ENCODE measurements around the gene ANKRD55. TPM values are rescaled to one million over a fixed set of nuclear protein-coding genes. Genes with fewer than 3 reads are reported as not detected.
A peak's percentile ranks its signal among the peaks of the same experiment; 100 is the strongest.

The ANKRD55 gene
- total and polyA plus RNA-seq, 2 donors (not counting 1 experiment from before 2014, with no cell fraction given), result not detected

DNA sequence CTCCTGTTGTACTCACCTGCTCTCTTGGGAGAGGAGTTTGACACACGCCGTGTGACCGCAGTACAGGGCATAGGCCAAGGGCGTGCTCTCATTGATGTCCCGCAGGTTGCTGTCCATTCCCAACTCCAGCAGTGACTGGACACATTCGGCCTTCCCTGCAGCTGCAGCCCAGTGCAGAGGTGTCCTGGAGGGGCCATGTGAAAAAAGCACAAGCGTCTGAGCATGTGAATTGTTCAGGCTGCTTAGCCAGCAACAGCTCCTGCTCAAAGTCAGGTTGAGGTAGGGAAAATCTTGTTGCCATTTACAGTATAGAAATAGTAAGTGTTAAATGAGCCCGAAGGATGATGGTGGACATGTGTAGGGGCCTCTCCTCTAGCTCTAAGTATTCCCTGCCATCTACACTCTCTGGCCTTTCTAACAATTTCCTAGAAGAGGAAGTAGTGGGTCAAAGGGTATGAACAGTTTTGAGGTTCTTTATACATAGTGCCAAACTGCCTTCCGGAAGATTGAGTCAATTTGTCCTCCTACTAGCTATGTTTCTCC is 116.5 kb downstream of the ANKRD55 start:
- Histone ChIP-seq H3K27me3 (ENCODE audit: control insufficient read depth, insufficient read depth, low read length) (no peaks in the 10 kb centered on the region), H3K4me1 (ENCODE audit: control insufficient read depth, extremely low read depth, insufficient read depth, low read length) (peaks cover 2% of the 10 kb centered on the region), H3K9ac (ENCODE audit: insufficient read depth, low read length) (no peak overlapping the region), H2AFZ (ENCODE audit: low read length) (peak overlapping the region; percentile 12), H4K20me1 (ENCODE audit: control insufficient read depth, extremely low read depth, insufficient read depth, low read length) (no peaks in the 10 kb centered on the region), H3K4me2 (ENCODE audit: extremely low read depth, insufficient read depth, low read length) (no peak overlapping the region), H3K36me3 (ENCODE audit: control insufficient read depth, insufficient read depth, low read length) (no peaks in the 10 kb centered on the region), H3K27ac (ENCODE audit: insufficient read depth, low read length) (no peak overlapping the region), H3K79me2 (ENCODE audit: control insufficient read depth, insufficient read depth, low read length) (no peaks in the 10 kb centered on the region), H3K4me3 (replicated peaks in 1 of 4; ENCODE audit: control extremely low read depth in 1 of 4, insufficient read depth in 1 of 4, low read depth in 3 of 4, low read length in 4 of 4) (no peak overlapping the region), H3K9me3 (ENCODE audit: control insufficient read depth, insufficient read depth, low read depth, low read length) (no peaks in the 10 kb centered on the region)
- DNase-seq (ENCODE audit: low read depth in 2 of 2), result peak in 1 of 2 donors; percentile 18
- TF ChIP-seq, protein P1, sequence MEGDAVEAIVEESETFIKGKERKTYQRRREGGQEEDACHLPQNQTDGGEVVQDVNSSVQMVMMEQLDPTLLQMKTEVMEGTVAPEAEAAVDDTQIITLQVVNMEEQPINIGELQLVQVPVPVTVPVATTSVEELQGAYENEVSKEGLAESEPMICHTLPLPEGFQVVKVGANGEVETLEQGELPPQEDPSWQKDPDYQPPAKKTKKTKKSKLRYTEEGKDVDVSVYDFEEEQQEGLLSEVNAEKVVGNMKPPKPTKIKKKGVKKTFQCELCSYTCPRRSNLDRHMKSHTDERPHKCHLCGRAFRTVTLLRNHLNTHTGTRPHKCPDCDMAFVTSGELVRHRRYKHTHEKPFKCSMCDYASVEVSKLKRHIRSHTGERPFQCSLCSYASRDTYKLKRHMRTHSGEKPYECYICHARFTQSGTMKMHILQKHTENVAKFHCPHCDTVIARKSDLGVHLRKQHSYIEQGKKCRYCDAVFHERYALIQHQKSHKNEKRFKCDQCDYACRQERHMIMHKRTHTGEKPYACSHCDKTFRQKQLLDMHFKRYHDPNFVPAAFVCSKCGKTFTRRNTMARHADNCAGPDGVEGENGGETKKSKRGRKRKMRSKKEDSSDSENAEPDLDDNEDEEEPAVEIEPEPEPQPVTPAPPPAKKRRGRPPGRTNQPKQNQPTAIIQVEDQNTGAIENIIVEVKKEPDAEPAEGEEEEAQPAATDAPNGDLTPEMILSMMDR (conservative IDR thresholded peaks at IDR 0.05 in 1 of 2, IDR thresholded peaks at IDR 0.05 in 1 of 2; ENCODE audit: low read depth in 1 of 2, low read length in 2 of 2), result no peak
- TF ChIP-seq EZH2 (IDR thresholded peaks at IDR 0.05; ENCODE audit: low read length, missing control alignments), result no peak

DNA sequence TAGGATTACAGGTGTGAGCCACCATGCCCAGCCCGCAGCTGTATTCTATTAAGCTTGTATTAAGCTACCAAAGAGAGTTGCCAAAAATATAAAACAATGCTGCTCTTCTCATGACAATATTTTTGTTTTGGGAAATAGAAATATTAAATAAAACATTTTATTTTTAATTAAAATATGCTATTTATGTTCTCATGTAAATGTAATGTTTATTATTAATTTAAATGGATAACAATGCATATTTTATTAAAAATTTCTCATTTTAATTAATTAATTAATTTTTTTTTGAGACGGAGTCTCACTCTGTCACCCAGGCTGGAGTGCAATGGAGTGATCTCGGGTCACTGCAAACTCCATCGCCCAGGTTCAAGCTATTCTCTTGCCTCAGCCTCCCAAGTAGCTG is 117.5 kb downstream of the ANKRD55 start:
- Histone ChIP-seq H4K20me1 (ENCODE audit: control insufficient read depth, extremely low read depth, insufficient read depth, low read length) (no peaks in the 10 kb centered on the region), H3K27me3 (ENCODE audit: control insufficient read depth, insufficient read depth, low read length) (no peaks in the 10 kb centered on the region), H3K4me2 (ENCODE audit: extremely low read depth, insufficient read depth, low read length) (no peak overlapping the region), H3K79me2 (ENCODE audit: control insufficient read depth, insufficient read depth, low read length) (no peaks in the 10 kb centered on the region), H3K36me3 (ENCODE audit: control insufficient read depth, insufficient read depth, low read length) (no peaks in the 10 kb centered on the region), H3K27ac (ENCODE audit: insufficient read depth, low read length) (no peak overlapping the region), H3K9ac (ENCODE audit: insufficient read depth, low read length) (no peak overlapping the region), H2AFZ (ENCODE audit: low read length) (no peak overlapping the region), H3K9me3 (ENCODE audit: control insufficient read depth, insufficient read depth, low read depth, low read length) (no peaks in the 10 kb centered on the region), H3K4me1 (ENCODE audit: control insufficient read depth, extremely low read depth, insufficient read depth, low read length) (peaks cover 2% of the 10 kb centered on the region), H3K4me3 (replicated peaks in 1 of 4; ENCODE audit: control extremely low read depth in 1 of 4, insufficient read depth in 1 of 4, low read depth in 3 of 4, low read length in 4 of 4) (no peak overlapping the region)
- TF ChIP-seq, protein P1 (conservative IDR thresholded peaks at IDR 0.05 in 1 of 2, IDR thresholded peaks at IDR 0.05 in 1 of 2; ENCODE audit: low read depth in 1 of 2, low read length in 2 of 2), result no peak
- no peak for TF ChIP-seq EZH2 (IDR thresholded peaks at IDR 0.05; ENCODE audit: low read length, missing control alignments)
- DNase-seq (ENCODE audit: low read depth in 2 of 2), result no peak

DNA sequence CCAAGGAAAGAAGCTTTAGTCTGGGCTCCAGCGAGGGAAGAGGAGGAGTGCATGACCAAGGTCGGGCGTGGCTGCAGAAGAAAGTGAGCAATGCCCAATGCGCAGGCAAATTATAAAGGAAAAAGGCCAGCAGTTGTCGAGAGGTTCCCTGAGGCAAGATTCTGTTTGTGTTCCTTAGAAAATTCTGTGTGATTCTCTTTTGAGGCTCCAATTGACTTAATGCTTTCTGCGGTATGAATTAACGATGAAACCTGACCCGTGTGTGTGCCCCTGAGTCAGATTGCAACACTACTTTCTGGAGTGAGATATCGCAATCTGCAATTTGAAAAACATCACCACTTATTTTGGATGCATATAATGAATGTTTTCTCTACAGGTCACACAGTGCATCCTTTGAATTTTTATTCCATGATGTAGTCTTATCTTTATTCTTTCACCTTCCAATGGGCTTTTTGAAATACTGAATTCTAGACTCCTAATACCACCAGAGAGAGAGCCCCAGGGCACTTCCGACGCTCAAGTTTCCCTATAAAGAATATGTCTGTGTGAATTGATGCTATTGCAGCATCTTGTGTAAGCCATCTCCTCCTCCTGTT is 120.5 kb downstream of the ANKRD55 start:
- no peaks in the 10 kb centered on the region for H3K36me3 ChIP-seq (ENCODE audit: control insufficient read depth, insufficient read depth, low read length)

More for the DNA sequence above, 120.5 kb downstream of the ANKRD55 start:
- Histone ChIP-seq H4K20me1 (ENCODE audit: control insufficient read depth, extremely low read depth, insufficient read depth, low read length) (no peaks in the 10 kb centered on the region), H3K79me2 (ENCODE audit: control insufficient read depth, insufficient read depth, low read length) (no peaks in the 10 kb centered on the region), H3K9ac (ENCODE audit: insufficient read depth, low read length) (no peak overlapping the region), H3K4me2 (ENCODE audit: extremely low read depth, insufficient read depth, low read length) (no peak overlapping the region), H3K4me3 (replicated peaks in 1 of 4; ENCODE audit: control extremely low read depth in 1 of 4, insufficient read depth in 1 of 4, low read depth in 3 of 4, low read length in 4 of 4) (no peak overlapping the region), H3K27ac (ENCODE audit: insufficient read depth, low read length) (no peak overlapping the region), H3K27me3 (ENCODE audit: control insufficient read depth, insufficient read depth, low read length) (no peaks in the 10 kb centered on the region), H2AFZ (ENCODE audit: low read length) (no peak overlapping the region), H3K9me3 (ENCODE audit: control insufficient read depth, insufficient read depth, low read depth, low read length) (no peaks in the 10 kb centered on the region), H3K4me1 (ENCODE audit: control insufficient read depth, extremely low read depth, insufficient read depth, low read length) (peaks cover 2% of the 10 kb centered on the region)
- TF ChIP-seq EZH2 (IDR thresholded peaks at IDR 0.05; ENCODE audit: low read length, missing control alignments), result no peak
- TF ChIP-seq, protein P1 (conservative IDR thresholded peaks at IDR 0.05 in 1 of 2, IDR thresholded peaks at IDR 0.05 in 1 of 2; ENCODE audit: low read depth in 1 of 2, low read length in 2 of 2), result no peak
- peak in 1 of 2 donors; percentile 85 for DNase-seq (ENCODE audit: low read depth in 2 of 2)

Data from fibroblast of lung (primary cell).